Loucy (cell line): ENCODE results near the gene HTR5A.
"Not testable (repeated sequence)": the region's sequence is repeated elsewhere in the genome, so short reads cannot be mapped to it uniquely, and the experiment has no call there.

Source experiments
- H2AFZ ChIP-seq: fragments of 200-600 bp; sonication (generic); 2 replicates; pipeline ENCODE4 v1.6.0; 2016; ENCODE audit warnings: antibody characterized with exemption, mild to moderate bottlenecking, low read length, moderate library complexity
- H3F3A ChIP-seq: fragments of 200-600 bp; 2 replicates; pipeline ENCODE4 v1.6.0; 2016; ENCODE audit warnings: antibody characterized with exemption, low read depth, mild to moderate bottlenecking
- H3K27me3 ChIP-seq: fragments of 200-600 bp; sonication (generic); 2 replicates; pipeline ENCODE4 v1.6.1; 2014; ENCODE audit warnings: low read length, mild to moderate bottlenecking; ENCODE audit not compliant: insufficient read depth, poor library complexity, severe bottlenecking
- H3K36me3 ChIP-seq: fragments of 200-600 bp; sonication (generic); 2 replicates; pipeline ENCODE4 v1.6.1; 2016; ENCODE audit warnings: low read length; ENCODE audit not compliant: insufficient read depth
- H3K4me1 ChIP-seq: fragments of 200-600 bp; sonication (generic); 2 replicates; pipeline ENCODE4 v1.5.1; 2014; ENCODE audit warnings: low read length, mild to moderate bottlenecking; ENCODE audit not compliant: insufficient read depth, poor library complexity, severe bottlenecking
- H3K4me2 ChIP-seq: fragments of 200-600 bp; sonication (generic); 2 replicates; pipeline ENCODE4 v1.6.0; 2014; ENCODE audit warnings: antibody characterized with exemption, low read length, low read depth, mild to moderate bottlenecking; ENCODE audit not compliant: poor library complexity, severe bottlenecking
- H3K4me3 ChIP-seq: fragments of 200-600 bp; sonication (generic); 2 replicates; pipeline ENCODE4 v1.5.1; 2014; ENCODE audit warnings: low read length, mild to moderate bottlenecking, mixed read lengths; ENCODE audit not compliant: poor library complexity, severe bottlenecking
- H3K79me2 ChIP-seq: fragments of 200-600 bp; sonication (generic); 2 replicates; pipeline ENCODE4 v1.6.1; 2014; ENCODE audit warnings: low read length; ENCODE audit not compliant: insufficient read depth
- H3K9ac ChIP-seq: fragments of 200-600 bp; sonication (generic); 2 replicates; pipeline ENCODE4 v1.6.0; 2014; ENCODE audit warnings: mild to moderate bottlenecking, low read depth, low read length, moderate library complexity; ENCODE audit not compliant: poor library complexity, severe bottlenecking
- H3K9me2 ChIP-seq: fragments of 200-600 bp; sonication (generic); replicated peaks from 2 replicates; pipeline ENCODE4 v1.6.1; 2016; ENCODE audit warnings: low read depth, low read length, mixed read lengths
- H3K9me3 ChIP-seq: fragments of 200-600 bp; sonication (generic); 2 replicates; pipeline ENCODE4 v1.6.1; 2014; ENCODE audit warnings: mild to moderate bottlenecking, antibody characterized with exemption, low read length, low read depth; ENCODE audit not compliant: insufficient read depth
- H4K20me1 ChIP-seq: fragments of 200-600 bp; sonication (generic); 2 replicates; pipeline ENCODE4 v1.6.0; 2014; ENCODE audit warnings: antibody characterized with exemption, low read length, mild to moderate bottlenecking; ENCODE audit not compliant: insufficient read depth, poor library complexity, severe bottlenecking
- CTCF ChIP-seq: fragments of 200-600 bp; sonication (generic); conservative IDR thresholded peaks from 2 replicates; pipeline ENCODE4 v1.5.1; 2014; ENCODE audit warnings: mild to moderate bottlenecking, antibody characterized with exemption, low read length
- EZH2phosphoT487 ChIP-seq: fragments of 200-600 bp; IDR thresholded peaks from 2 replicates; pipeline ENCODE4 v1.6.1; 2018; ENCODE audit warnings: antibody characterized with exemption, mild to moderate bottlenecking, moderate library complexity, borderline replicate concordance

The HTR5A gene

GRCh38 chr7:155027879-155028278 lies 42.2 kb upstream of the HTR5A start:
- no peaks in the 10 kb centered on the region for H3K9me3 ChIP-seq
- H3K79me2 ChIP-seq = no peaks in the 10 kb centered on the region
- H3K27me3 ChIP-seq = no peaks in the 10 kb centered on the region
- H3F3A ChIP-seq = no peaks in the 10 kb centered on the region
- no peaks in the 10 kb centered on the region for H3K36me3 ChIP-seq
- H3K4me2 ChIP-seq = no peak overlapping the region
- H3K4me3 ChIP-seq = no peak overlapping the region
- no peaks in the 10 kb centered on the region for H3K4me1 ChIP-seq
- TF ChIP-seq EZH2phosphoT487 = no peak
- TF ChIP-seq CTCF = no peak
- no peak overlapping the region for H3K9ac ChIP-seq
- H3K9me2 ChIP-seq = no peaks in the 10 kb centered on the region
- no peak overlapping the region for H2AFZ ChIP-seq
- H4K20me1 ChIP-seq = no peaks in the 10 kb centered on the region

GRCh38 chr7:155032978-155033377 lies 37.1 kb upstream of the HTR5A start:
- H3K27me3 ChIP-seq = no peaks in the 10 kb centered on the region
- no peaks in the 10 kb centered on the region for H4K20me1 ChIP-seq
- no peak overlapping the region for H3K4me2 ChIP-seq
- H3K4me3 ChIP-seq = no peak overlapping the region
- no peaks in the 10 kb centered on the region for H3K4me1 ChIP-seq
- TF ChIP-seq CTCF = no peak
- TF ChIP-seq EZH2phosphoT487 = no peak
- no peaks in the 10 kb centered on the region for H3K9me3 ChIP-seq
- H2AFZ ChIP-seq = no peak overlapping the region
- H3K9me2 ChIP-seq = no peaks in the 10 kb centered on the region
- H3K9ac ChIP-seq = no peak overlapping the region
- H3K36me3 ChIP-seq = no peaks in the 10 kb centered on the region
- no peaks in the 10 kb centered on the region for H3F3A ChIP-seq
- H3K79me2 ChIP-seq = no peaks in the 10 kb centered on the region

GRCh38 chr7:155034495-155034894 lies 35.6 kb upstream of the HTR5A start:
- H3K9ac ChIP-seq, H3K36me3 ChIP-seq, H3K4me1 ChIP-seq, H3K4me2 ChIP-seq, H4K20me1 ChIP-seq, H3K27me3 ChIP-seq, H3F3A ChIP-seq, H3K9me2 ChIP-seq, H2AFZ ChIP-seq, H3K4me3 ChIP-seq, H3K9me3 ChIP-seq, H3K79me2 ChIP-seq: not testable (repeated sequence)

- no peak overlapping the region for H2AFZ ChIP-seq
- H3K79me2 ChIP-seq = no peaks in the 10 kb centered on the region
- H3K9ac ChIP-seq = no peak overlapping the region
- no peak overlapping the region for H3K4me2 ChIP-seq
- TF ChIP-seq CTCF = no peak
- no peak for TF ChIP-seq EZH2phosphoT487
- H3K9me3 ChIP-seq = no peaks in the 10 kb centered on the region
- no peaks in the 10 kb centered on the region for H3K36me3 ChIP-seq
- H3F3A ChIP-seq = no peaks in the 10 kb centered on the region
- no peaks in the 10 kb centered on the region for H3K9me2 ChIP-seq
- no peaks in the 10 kb centered on the region for H3K27me3 ChIP-seq
- H4K20me1 ChIP-seq = no peaks in the 10 kb centered on the region
- no peaks in the 10 kb centered on the region for H3K4me1 ChIP-seq
- H3K4me3 ChIP-seq = no peak overlapping the region
These were observed 31.8 kb upstream of the HTR5A start for GRCh38 chr7:155038335-155038734.
